ENCODE data around the gene WIPF2. TPM values are rescaled to one million over a fixed set of nuclear protein-coding genes. Genes with fewer than 3 reads are reported as not detected.

Gene WIPF2
- total and polyA plus RNA-seq, 2 experiments from 2014 or later = 9.2 TPM

DNA sequence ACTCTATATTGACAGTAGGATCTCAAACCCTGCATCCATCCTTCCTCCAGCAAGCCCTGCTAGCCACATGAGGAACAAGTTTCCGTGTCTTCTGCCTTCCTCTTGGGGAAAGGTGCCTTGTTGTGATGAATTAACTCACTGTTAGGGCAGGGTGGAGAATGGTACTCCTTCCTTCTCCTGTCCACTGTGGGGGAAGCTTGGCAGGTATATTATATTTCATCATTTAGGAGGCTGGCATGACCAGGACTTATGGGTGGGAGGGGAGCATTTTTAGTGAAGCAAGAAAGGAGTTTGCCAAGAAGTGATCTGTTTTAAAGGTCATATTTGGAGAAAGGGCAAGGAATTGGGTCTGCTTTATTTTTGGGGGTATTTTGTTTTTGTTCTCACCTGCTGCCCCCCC lies 59.3 kb downstream of the WIPF2 start:
- Histone ChIP-seq H4K20me1 (replicated peaks; ENCODE audit: insufficient read depth) (no peaks in the 10 kb centered on the region; the same call in 1 of the 2 replicates), H3F3A (replicated peaks; ENCODE audit: low read depth) (peaks cover 3% of the 10 kb centered on the region; the same call in 1 of the 2 replicates), H2AFZ (no peak overlapping the region), H3K36me3 (ENCODE audit: insufficient read depth) (peaks cover 12% of the 10 kb centered on the region), H3K4me3 (no peak overlapping the region), H3K27ac (ENCODE audit: low read depth) (no peak overlapping the region), H3K79me2 (replicated peaks; ENCODE audit: insufficient read depth) (no peaks in the 10 kb centered on the region), H3K27me3 (ENCODE audit: insufficient read depth) (no peaks in the 10 kb centered on the region), H3K4me2 (no peak overlapping the region), H3K9me2 (ENCODE audit: insufficient read depth) (no peaks in the 10 kb centered on the region), H3K4me1 (ENCODE audit: insufficient read depth) (peaks cover 17% of the 10 kb centered on the region)
- Mint-ChIP-seq H3K27me3 (ENCODE audit: insufficient read depth, low read depth, poor library complexity) (peaks cover under 1% of the 10 kb centered on the region), H3K9me3 (no peaks in the 10 kb centered on the region), H3K4me3 (no peak overlapping the region), H3K27ac (no peak overlapping the region; the same call in 1 of the 2 replicates), H3K4me1 (peaks cover 21% of the 10 kb centered on the region), H3K36me3 (ENCODE audit: low read depth) (peaks cover 56% of the 10 kb centered on the region)
- no peak for DNase-seq (ENCODE audit: low spot score)
- TF ChIP-seq EZH2phosphoT487 (IDR thresholded peaks at IDR 0.05; ENCODE audit: unreplicated experiment) = no peak
- TF ChIP-seq CREB1 (CRISPR knock-in tag; IDR thresholded peaks at IDR 0.05; ENCODE audit: low read depth) = no peak
- TF ChIP-seq, protein P1, sequence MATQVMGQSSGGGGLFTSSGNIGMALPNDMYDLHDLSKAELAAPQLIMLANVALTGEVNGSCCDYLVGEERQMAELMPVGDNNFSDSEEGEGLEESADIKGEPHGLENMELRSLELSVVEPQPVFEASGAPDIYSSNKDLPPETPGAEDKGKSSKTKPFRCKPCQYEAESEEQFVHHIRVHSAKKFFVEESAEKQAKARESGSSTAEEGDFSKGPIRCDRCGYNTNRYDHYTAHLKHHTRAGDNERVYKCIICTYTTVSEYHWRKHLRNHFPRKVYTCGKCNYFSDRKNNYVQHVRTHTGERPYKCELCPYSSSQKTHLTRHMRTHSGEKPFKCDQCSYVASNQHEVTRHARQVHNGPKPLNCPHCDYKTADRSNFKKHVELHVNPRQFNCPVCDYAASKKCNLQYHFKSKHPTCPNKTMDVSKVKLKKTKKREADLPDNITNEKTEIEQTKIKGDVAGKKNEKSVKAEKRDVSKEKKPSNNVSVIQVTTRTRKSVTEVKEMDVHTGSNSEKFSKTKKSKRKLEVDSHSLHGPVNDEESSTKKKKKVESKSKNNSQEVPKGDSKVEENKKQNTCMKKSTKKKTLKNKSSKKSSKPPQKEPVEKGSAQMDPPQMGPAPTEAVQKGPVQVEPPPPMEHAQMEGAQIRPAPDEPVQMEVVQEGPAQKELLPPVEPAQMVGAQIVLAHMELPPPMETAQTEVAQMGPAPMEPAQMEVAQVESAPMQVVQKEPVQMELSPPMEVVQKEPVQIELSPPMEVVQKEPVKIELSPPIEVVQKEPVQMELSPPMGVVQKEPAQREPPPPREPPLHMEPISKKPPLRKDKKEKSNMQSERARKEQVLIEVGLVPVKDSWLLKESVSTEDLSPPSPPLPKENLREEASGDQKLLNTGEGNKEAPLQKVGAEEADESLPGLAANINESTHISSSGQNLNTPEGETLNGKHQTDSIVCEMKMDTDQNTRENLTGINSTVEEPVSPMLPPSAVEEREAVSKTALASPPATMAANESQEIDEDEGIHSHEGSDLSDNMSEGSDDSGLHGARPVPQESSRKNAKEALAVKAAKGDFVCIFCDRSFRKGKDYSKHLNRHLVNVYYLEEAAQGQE (IDR thresholded peaks at IDR 0.05; ENCODE audit: unreplicated experiment) = no peak
- TF ChIP-seq STAT1 (IDR thresholded peaks at IDR 0.05; ENCODE audit: unreplicated experiment) = no peak
- TF ChIP-seq POLR2AphosphoS5 (IDR thresholded peaks at IDR 0.05; ENCODE audit: low read depth) = no peak
- TF ChIP-seq ZNF331 (CRISPR knock-in tag; IDR thresholded peaks at IDR 0.05; ENCODE audit: low read depth) = no peak
- no peak for TF ChIP-seq NANOG (IDR thresholded peaks at IDR 0.05; ENCODE audit: borderline replicate concordance)
- TF ChIP-seq ZNF114 (CRISPR knock-in tag; IDR thresholded peaks at IDR 0.05) = no peak
- TF ChIP-seq, protein P2, sequence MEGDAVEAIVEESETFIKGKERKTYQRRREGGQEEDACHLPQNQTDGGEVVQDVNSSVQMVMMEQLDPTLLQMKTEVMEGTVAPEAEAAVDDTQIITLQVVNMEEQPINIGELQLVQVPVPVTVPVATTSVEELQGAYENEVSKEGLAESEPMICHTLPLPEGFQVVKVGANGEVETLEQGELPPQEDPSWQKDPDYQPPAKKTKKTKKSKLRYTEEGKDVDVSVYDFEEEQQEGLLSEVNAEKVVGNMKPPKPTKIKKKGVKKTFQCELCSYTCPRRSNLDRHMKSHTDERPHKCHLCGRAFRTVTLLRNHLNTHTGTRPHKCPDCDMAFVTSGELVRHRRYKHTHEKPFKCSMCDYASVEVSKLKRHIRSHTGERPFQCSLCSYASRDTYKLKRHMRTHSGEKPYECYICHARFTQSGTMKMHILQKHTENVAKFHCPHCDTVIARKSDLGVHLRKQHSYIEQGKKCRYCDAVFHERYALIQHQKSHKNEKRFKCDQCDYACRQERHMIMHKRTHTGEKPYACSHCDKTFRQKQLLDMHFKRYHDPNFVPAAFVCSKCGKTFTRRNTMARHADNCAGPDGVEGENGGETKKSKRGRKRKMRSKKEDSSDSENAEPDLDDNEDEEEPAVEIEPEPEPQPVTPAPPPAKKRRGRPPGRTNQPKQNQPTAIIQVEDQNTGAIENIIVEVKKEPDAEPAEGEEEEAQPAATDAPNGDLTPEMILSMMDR (conservative IDR thresholded peaks at IDR 0.05; ENCODE audit: low read depth in 2 of 2) = no peak
- no peak for TF ChIP-seq JUNB (IDR thresholded peaks at IDR 0.05; ENCODE audit: unreplicated experiment)
- TF ChIP-seq EZH2 (IDR thresholded peaks at IDR 0.05; ENCODE audit: low read depth, unreplicated experiment) = no peak
- TF ChIP-seq, protein P3, sequence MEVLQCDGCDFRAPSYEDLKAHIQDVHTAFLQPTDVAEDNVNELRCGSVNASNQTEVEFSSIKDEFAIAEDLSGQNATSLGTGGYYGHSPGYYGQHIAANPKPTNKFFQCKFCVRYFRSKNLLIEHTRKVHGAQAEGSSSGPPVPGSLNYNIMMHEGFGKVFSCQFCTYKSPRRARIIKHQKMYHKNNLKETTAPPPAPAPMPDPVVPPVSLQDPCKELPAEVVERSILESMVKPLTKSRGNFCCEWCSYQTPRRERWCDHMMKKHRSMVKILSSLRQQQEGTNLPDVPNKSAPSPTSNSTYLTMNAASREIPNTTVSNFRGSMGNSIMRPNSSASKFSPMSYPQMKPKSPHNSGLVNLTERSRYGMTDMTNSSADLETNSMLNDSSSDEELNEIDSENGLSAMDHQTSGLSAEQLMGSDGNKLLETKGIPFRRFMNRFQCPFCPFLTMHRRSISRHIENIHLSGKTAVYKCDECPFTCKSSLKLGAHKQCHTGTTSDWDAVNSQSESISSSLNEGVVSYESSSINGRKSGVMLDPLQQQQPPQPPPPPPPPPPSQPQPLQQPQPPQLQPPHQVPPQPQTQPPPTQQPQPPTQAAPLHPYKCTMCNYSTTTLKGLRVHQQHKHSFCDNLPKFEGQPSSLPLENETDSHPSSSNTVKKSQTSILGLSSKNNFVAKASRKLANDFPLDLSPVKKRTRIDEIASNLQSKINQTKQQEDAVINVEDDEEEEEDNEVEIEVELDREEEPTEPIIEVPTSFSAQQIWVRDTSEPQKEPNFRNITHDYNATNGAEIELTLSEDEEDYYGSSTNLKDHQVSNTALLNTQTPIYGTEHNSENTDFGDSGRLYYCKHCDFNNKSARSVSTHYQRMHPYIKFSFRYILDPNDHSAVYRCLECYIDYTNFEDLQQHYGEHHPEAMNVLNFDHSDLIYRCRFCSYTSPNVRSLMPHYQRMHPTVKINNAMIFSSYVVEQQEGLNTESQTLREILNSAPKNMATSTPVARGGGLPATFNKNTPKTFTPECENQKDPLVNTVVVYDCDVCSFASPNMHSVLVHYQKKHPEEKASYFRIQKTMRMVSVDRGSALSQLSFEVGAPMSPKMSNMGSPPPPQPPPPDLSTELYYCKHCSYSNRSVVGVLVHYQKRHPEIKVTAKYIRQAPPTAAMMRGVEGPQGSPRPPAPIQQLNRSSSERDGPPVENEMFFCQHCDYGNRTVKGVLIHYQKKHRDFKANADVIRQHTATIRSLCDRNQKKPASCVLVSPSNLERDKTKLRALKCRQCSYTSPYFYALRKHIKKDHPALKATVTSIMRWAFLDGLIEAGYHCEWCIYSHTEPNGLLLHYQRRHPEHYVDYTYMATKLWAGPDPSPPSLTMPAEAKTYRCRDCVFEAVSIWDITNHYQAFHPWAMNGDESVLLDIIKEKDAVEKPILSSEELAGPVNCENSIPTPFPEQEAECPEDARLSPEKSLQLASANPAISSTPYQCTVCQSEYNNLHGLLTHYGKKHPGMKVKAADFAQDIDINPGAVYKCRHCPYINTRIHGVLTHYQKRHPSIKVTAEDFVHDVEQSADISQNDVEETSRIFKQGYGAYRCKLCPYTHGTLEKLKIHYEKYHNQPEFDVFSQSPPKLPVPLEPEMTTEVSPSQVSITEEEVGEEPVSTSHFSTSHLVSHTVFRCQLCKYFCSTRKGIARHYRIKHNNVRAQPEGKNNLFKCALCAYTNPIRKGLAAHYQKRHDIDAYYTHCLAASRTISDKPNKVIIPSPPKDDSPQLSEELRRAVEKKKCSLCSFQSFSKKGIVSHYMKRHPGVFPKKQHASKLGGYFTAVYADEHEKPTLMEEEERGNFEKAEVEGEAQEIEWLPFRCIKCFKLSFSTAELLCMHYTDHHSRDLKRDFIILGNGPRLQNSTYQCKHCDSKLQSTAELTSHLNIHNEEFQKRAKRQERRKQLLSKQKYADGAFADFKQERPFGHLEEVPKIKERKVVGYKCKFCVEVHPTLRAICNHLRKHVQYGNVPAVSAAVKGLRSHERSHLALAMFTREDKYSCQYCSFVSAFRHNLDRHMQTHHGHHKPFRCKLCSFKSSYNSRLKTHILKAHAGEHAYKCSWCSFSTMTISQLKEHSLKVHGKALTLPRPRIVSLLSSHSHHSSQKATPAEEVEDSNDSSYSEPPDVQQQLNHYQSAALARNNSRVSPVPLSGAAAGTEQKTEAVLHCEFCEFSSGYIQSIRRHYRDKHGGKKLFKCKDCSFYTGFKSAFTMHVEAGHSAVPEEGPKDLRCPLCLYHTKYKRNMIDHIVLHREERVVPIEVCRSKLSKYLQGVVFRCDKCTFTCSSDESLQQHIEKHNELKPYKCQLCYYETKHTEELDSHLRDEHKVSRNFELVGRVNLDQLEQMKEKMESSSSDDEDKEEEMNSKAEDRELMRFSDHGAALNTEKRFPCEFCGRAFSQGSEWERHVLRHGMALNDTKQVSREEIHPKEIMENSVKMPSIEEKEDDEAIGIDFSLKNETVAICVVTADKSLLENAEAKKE (CRISPR knock-in tag; IDR thresholded peaks at IDR 0.05) = no peak
- TF ChIP-seq, protein P4, sequence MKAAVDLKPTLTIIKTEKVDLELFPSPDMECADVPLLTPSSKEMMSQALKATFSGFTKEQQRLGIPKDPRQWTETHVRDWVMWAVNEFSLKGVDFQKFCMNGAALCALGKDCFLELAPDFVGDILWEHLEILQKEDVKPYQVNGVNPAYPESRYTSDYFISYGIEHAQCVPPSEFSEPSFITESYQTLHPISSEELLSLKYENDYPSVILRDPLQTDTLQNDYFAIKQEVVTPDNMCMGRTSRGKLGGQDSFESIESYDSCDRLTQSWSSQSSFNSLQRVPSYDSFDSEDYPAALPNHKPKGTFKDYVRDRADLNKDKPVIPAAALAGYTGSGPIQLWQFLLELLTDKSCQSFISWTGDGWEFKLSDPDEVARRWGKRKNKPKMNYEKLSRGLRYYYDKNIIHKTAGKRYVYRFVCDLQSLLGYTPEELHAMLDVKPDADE (IDR thresholded peaks at IDR 0.05) = no peak
- ATAC-seq = no peak
